KMS-11 (cell line): ENCODE data around the gene C19orf25.

Experiments
- H2AFZ ChIP-seq: fragments of 200-600 bp; sonication (generic); 2 replicates; pipeline ENCODE4 v1.6.1; 2016; ENCODE audit warnings: antibody characterized with exemption, mixed run types, low read depth
- H3K27ac ChIP-seq: fragments of 200-600 bp; sonication (generic); 2 replicates; pipeline ENCODE4 v1.6.1; 2016; ENCODE audit warnings: mild to moderate bottlenecking, mixed run types
- H3K27me3 ChIP-seq: fragments of 200-600 bp; sonication (generic); 2 replicates; pipeline ENCODE4 v1.6.1; 2017; ENCODE audit warnings: mild to moderate bottlenecking, low read depth, mixed run types, moderate library complexity; ENCODE audit not compliant: insufficient read depth
- H3K36me3 ChIP-seq: fragments of 200-600 bp; sonication (generic); 2 replicates; pipeline ENCODE4 v1.6.1; 2017; ENCODE audit warnings: mild to moderate bottlenecking, mixed run types; ENCODE audit not compliant: insufficient read depth
- H3K4me1 ChIP-seq: fragments of 200-600 bp; sonication (generic); 2 replicates; pipeline ENCODE4 v1.6.1; 2016; ENCODE audit warnings: mild to moderate bottlenecking, low read depth, mixed run types; ENCODE audit not compliant: poor library complexity, severe bottlenecking
- H3K4me2 ChIP-seq: fragments of 200-600 bp; sonication (generic); 2 replicates; pipeline ENCODE4 v1.7.0; 2016; ENCODE audit warnings: mild to moderate bottlenecking, mixed run types
- H3K4me3 ChIP-seq: fragments of 200-600 bp; sonication (generic); IDR thresholded peaks from 2 replicates; pipeline ENCODE4 v1.6.1; 2017; ENCODE audit warnings: low read depth, low read length, mixed read lengths; ENCODE audit not compliant: insufficient read depth
- H3K79me2 ChIP-seq: fragments of 200-600 bp; sonication (generic); 2 replicates; pipeline ENCODE4 v1.6.1; 2016; ENCODE audit warnings: low read depth, mixed run types; ENCODE audit not compliant: insufficient read depth
- H3K9ac ChIP-seq: fragments of 200-600 bp; sonication (generic); 2 replicates; pipeline ENCODE4 v1.6.1; 2016; ENCODE audit warnings: mild to moderate bottlenecking, mixed run types
- H4K20me1 ChIP-seq: fragments of 200-600 bp; sonication (generic); 2 replicates; pipeline ENCODE4 v1.6.1; 2016; ENCODE audit warnings: mild to moderate bottlenecking, mixed run types; ENCODE audit not compliant: insufficient read depth
- TF ChIP-seq, protein P1 (sequence below): fragments of 200-600 bp; sonication (generic); conservative IDR thresholded peaks from 2 replicates; pipeline ENCODE4 v1.6.1; 2017; ENCODE audit warnings: low read depth, mild to moderate bottlenecking, antibody characterized with exemption, low read length, moderate library complexity, mixed read lengths

Gene C19orf25

DNA sequence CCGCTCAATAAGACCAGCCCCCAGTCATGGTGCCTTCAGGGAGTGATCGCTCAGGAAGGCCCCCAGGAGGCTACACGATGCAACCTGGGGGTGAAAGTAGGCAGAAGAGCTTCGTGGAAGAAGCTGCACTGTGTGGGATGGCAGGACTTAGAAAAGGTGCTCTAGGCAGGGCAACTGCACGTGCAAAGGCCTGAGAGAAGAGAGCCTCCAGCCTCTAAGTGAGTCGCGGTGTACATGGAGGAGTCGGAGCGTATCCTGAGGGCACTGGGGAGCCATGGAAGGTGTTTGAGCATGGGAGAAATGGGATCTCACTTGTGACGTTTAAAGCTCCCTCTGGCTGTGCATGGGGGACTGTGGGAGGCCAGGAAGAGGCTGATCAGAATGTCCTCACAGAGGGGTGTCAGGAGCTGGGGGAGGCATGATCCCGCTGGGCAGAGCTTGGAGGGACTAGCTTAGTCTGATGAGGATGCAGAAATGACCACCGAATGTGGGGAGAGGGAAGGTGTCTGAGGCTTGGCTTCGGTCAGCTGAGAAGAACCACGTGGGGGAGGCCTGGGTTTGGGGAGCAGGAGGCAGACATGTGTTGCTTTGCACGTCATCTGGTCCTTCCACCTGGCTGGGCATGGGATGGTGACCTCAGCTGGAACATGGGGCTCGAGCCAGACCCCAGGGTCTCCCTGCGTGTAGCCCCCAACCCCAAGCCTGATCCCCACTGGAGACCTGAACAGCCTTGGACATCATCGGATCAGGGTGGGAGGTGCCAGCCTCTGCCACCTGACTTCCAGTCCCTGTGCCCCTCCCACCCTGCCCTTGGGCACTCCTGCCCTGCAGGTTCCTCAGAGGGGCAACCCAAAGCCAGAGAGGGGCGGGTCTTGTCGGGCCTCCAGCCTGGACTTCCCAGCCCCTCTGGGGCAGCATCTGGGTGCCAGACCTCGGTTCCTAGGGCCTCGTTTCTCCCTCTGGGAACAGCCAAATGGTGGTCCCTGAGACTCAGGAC is 28.0 kb downstream of the C19orf25 start:
- no peaks in the 10 kb centered on the region for H3K36me3 ChIP-seq
- no peak overlapping the region for H3K4me2 ChIP-seq
- H3K27ac ChIP-seq: no peak overlapping the region
- no peak overlapping the region for H3K4me3 ChIP-seq
- TF ChIP-seq, protein P1, sequence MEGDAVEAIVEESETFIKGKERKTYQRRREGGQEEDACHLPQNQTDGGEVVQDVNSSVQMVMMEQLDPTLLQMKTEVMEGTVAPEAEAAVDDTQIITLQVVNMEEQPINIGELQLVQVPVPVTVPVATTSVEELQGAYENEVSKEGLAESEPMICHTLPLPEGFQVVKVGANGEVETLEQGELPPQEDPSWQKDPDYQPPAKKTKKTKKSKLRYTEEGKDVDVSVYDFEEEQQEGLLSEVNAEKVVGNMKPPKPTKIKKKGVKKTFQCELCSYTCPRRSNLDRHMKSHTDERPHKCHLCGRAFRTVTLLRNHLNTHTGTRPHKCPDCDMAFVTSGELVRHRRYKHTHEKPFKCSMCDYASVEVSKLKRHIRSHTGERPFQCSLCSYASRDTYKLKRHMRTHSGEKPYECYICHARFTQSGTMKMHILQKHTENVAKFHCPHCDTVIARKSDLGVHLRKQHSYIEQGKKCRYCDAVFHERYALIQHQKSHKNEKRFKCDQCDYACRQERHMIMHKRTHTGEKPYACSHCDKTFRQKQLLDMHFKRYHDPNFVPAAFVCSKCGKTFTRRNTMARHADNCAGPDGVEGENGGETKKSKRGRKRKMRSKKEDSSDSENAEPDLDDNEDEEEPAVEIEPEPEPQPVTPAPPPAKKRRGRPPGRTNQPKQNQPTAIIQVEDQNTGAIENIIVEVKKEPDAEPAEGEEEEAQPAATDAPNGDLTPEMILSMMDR: no peak
- H4K20me1 ChIP-seq: no peaks in the 10 kb centered on the region; the same call in 1 of the 2 replicates
- no peak overlapping the region for H2AFZ ChIP-seq
- H3K79me2 ChIP-seq: no peaks in the 10 kb centered on the region
- peaks cover 15% of the 10 kb centered on the region for H3K4me1 ChIP-seq
- no peak overlapping the region for H3K9ac ChIP-seq
- H3K27me3 ChIP-seq: peaks cover 90% of the 10 kb centered on the region

- H4K20me1 ChIP-seq: no peaks in the 10 kb centered on the region; the same call in 1 of the 2 replicates
- no peak within 1 kb of the TSS for H2AFZ ChIP-seq
- H3K4me3 ChIP-seq: no peak within 1 kb of the TSS
- no peaks in the 10 kb centered on the region for H3K36me3 ChIP-seq
- TF ChIP-seq, protein P1: no peak
- H3K4me1 ChIP-seq: peaks cover 11% of the 10 kb centered on the region
- no peak within 1 kb of the TSS for H3K9ac ChIP-seq
- H3K4me2 ChIP-seq: no peak within 1 kb of the TSS
- H3K27ac ChIP-seq: no peak within 1 kb of the TSS
- peaks cover 88% of the 10 kb centered on the region for H3K27me3 ChIP-seq
- H3K79me2 ChIP-seq: no peaks in the 10 kb centered on the region
Measured at GRCh38 chr19:1449467-1450442, 29.3 kb downstream of the C19orf25 start, which contains the start of gene APC2. TSS of gene APC2 (plus strand) at chr19:1450121. CDS start at chr19:1453002, 2,881 bp downstream.

DNA sequence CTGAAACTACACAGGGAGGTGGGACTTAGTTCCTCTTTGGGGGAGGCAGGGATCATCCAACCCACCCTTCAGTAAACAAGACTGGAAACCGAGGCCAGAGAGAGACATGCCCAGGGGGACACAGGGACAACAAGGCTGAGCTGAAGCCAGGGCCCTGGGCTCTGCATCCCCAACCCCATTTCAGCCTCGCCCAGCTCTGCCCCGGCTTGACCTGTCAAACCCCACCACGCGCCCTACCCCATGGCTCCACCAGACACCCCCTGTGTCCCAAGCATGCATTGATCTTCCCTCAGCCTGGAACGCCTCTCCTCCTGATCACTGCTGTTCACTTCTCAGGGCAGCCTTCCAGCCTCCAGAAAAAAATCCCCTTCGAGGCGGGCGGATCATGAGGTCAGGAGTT is 31.1 kb downstream of the C19orf25 start:
- H2AFZ ChIP-seq: no peak overlapping the region
- H3K36me3 ChIP-seq: no peaks in the 10 kb centered on the region
- no peak overlapping the region for H3K4me2 ChIP-seq
- peaks cover 69% of the 10 kb centered on the region for H3K27me3 ChIP-seq
- H3K27ac ChIP-seq: no peak overlapping the region
- H3K4me1 ChIP-seq: peaks cover 9% of the 10 kb centered on the region
- no peak overlapping the region for H3K4me3 ChIP-seq
- TF ChIP-seq, protein P1: no peak
- H3K79me2 ChIP-seq: no peaks in the 10 kb centered on the region
- H4K20me1 ChIP-seq: no peaks in the 10 kb centered on the region; the same call in 1 of the 2 replicates
- H3K9ac ChIP-seq: no peak overlapping the region

DNA sequence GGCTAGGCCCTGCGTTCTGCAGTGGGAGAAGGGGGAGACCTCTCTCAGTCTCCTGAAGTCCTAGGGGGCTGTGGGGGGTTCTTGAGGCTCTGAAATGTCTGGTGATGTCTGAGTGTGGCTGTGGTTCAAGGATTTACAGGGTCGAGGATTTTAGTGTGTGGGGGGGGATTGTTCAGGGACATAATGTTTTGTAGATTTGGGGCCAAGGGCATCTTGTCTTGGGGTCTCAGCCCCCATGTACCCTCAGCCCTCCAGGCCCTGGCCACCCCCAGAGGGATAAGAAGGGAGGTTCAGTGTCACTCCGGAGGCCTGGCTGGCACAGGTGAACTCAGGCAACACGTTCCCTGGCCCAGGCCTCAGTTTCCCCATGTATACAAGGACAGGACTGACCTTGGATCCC is 31.5 kb downstream of the C19orf25 start:
- TF ChIP-seq, protein P1: no peak
- H3K36me3 ChIP-seq: no peaks in the 10 kb centered on the region
- no peak overlapping the region for H3K4me2 ChIP-seq
- no peak overlapping the region for H3K27ac ChIP-seq
- H3K79me2 ChIP-seq: no peaks in the 10 kb centered on the region
- no peaks in the 10 kb centered on the region; the same call in 1 of the 2 replicates for H4K20me1 ChIP-seq
- no peak overlapping the region for H3K4me3 ChIP-seq
- H3K4me1 ChIP-seq: peaks cover 14% of the 10 kb centered on the region
- H3K27me3 ChIP-seq: peaks cover 66% of the 10 kb centered on the region
- no peak overlapping the region for H2AFZ ChIP-seq
- H3K9ac ChIP-seq: no peak overlapping the region
